Neuronal stem cell (in vitro differentiated cells): Measurements from ENCODE around the gene OVCH1.

ENCODE experiments used
- DNase-seq: peaks from one replicate; pipeline ENCODE4 v3.0.0-alpha.2; 2013; ENCODE audit warnings: low spot score
- H2AFZ ChIP-seq: one replicate; pipeline ENCODE4 v1.6.1; 2013; ENCODE audit warnings: mild to moderate bottlenecking, low read length, inconsistent platforms
- H2AK5ac ChIP-seq: 2 replicates; pipeline ENCODE4 v1.6.1; 2013; ENCODE audit warnings: low read depth, mild to moderate bottlenecking, inconsistent platforms, low read length, moderate library complexity, mixed read lengths
- H2BK120ac ChIP-seq: 2 replicates; pipeline ENCODE4 v1.6.1; 2013; ENCODE audit warnings: low read depth, mild to moderate bottlenecking, inconsistent platforms, low read length, moderate library complexity, mixed read lengths
- H2BK12ac ChIP-seq: one replicate; pipeline ENCODE4 v1.6.1; 2013; ENCODE audit warnings: low read length, inconsistent platforms
- H2BK15ac ChIP-seq: 2 replicates; pipeline ENCODE4 v1.6.1; 2013; ENCODE audit warnings: mild to moderate bottlenecking, low read length, inconsistent platforms, mixed read lengths
- H2BK5ac ChIP-seq: one replicate; pipeline ENCODE4 v1.6.1; 2013; ENCODE audit warnings: inconsistent platforms, mild to moderate bottlenecking, low read length, moderate library complexity
- H3K14ac ChIP-seq: one replicate; pipeline ENCODE4 v1.6.1; 2013; ENCODE audit warnings: low read length, inconsistent platforms
- H3K18ac ChIP-seq: 2 replicates; pipeline ENCODE4 v1.6.1; 2013; ENCODE audit warnings: low read length, inconsistent platforms
- H3K23ac ChIP-seq: 2 replicates; pipeline ENCODE4 v1.6.1; 2013; ENCODE audit warnings: low read depth, mild to moderate bottlenecking, mixed read lengths, low read length, inconsistent platforms; ENCODE audit not compliant: poor library complexity
- H3K27ac ChIP-seq: replicated peaks from 3 replicates; pipeline ENCODE4 v1.5.1; 2013; ENCODE audit warnings: low read length, inconsistent platforms
- H3K27me3 ChIP-seq, 3 experiments: 2 replicates each; pipeline ENCODE4 v1.6.1; 2013; ENCODE audit warnings: low read length in 3 of 3, mild to moderate bottlenecking in 2 of 3, inconsistent platforms in 1 of 3, low read depth in 1 of 3, mixed read lengths in 1 of 3, moderate library complexity in 1 of 3; ENCODE audit not compliant: control insufficient read depth in 3 of 3, insufficient read depth in 3 of 3
- H3K36me3 ChIP-seq, 2 donors: replicated peaks in 1 of 2; 2 replicates each; pipeline ENCODE4 v1.6.1; 2013; ENCODE audit warnings: low read length in 2 of 2; ENCODE audit not compliant: control insufficient read depth in 2 of 2, insufficient read depth in 2 of 2
- H3K4ac ChIP-seq: 2 replicates; pipeline ENCODE4 v1.6.1; 2013; ENCODE audit warnings: inconsistent platforms, mild to moderate bottlenecking, low read length, moderate library complexity
- H3K4me1 ChIP-seq, 2 donors: 1 replicate in 1 of 2; 2 replicates in 1 of 2; pipeline ENCODE4 v1.6.1; 2013; ENCODE audit warnings: low read length in 2 of 2, low read depth in 1 of 2; ENCODE audit not compliant: control insufficient read depth in 2 of 2, insufficient read depth in 1 of 2
- H3K4me2 ChIP-seq: one replicate; pipeline ENCODE4 v1.6.1; 2013; ENCODE audit warnings: mild to moderate bottlenecking, low read length, inconsistent platforms; ENCODE audit not compliant: insufficient read depth, poor library complexity, severe bottlenecking
- H3K4me3 ChIP-seq, 2 donors: 2 replicates each; pipeline ENCODE4 v1.5.1; 2013; ENCODE audit warnings: low read length in 2 of 2, mild to moderate bottlenecking in 2 of 2, inconsistent platforms in 1 of 2, moderate library complexity in 1 of 2
- H3K79me1 ChIP-seq: one replicate; pipeline ENCODE4 v1.6.1; 2013; ENCODE audit warnings: low read depth, mild to moderate bottlenecking, inconsistent platforms, low read length, moderate library complexity
- H3K9ac ChIP-seq: one replicate; pipeline ENCODE4 v1.6.1; 2013; ENCODE audit warnings: mild to moderate bottlenecking, low read depth, low read length, inconsistent platforms; ENCODE audit not compliant: poor library complexity
- H3K9me3 ChIP-seq, 2 donors: replicated peaks in 1 of 2; 2 replicates each; pipeline versions ENCODE3 to v1.6.1; 2013; ENCODE audit warnings: low read length in 2 of 2, mild to moderate bottlenecking in 2 of 2, inconsistent platforms in 1 of 2, low read depth in 1 of 2, mixed read lengths in 1 of 2, moderate library complexity in 1 of 2; ENCODE audit not compliant: control insufficient read depth in 2 of 2, insufficient read depth in 1 of 2
- H4K8ac ChIP-seq: one replicate; pipeline ENCODE4 v1.6.1; 2013; ENCODE audit warnings: low read depth, mild to moderate bottlenecking, inconsistent platforms, low read length, moderate library complexity
- H4K91ac ChIP-seq: one replicate; pipeline ENCODE4 v1.6.1; 2013; ENCODE audit warnings: low read length, low read depth, mild to moderate bottlenecking, inconsistent platforms; ENCODE audit not compliant: poor library complexity
- WGBS, 2 donors: extraction: QIAGEN DNeasy Blood & Tissue Kit; methylation state at CpG; one replicate each; pipeline ENCODE4 v1.1.7; 2013; ENCODE audit warnings: missing lambda C conversion rate in 2 of 2, mixed read lengths in 1 of 2; ENCODE audit not compliant: insufficient read length in 2 of 2, insufficient replicate concordance in 1 of 2; ENCODE audit errors: extremely low coverage in 2 of 2; 5-methylcytosine and 5-hydroxymethylcytosine counted together

Gene OVCH1

GRCh38 chr12:29431513-29431912, 66.0 kb downstream of the OVCH1 start:
- Histone ChIP-seq H3K4ac (no peak overlapping the region), H3K27ac (no peak overlapping the region), H4K8ac (no peak overlapping the region), H2BK12ac (no peak overlapping the region), H2BK120ac (no peak overlapping the region), H2AFZ (no peak overlapping the region), H2BK15ac (no peak overlapping the region), H3K79me1 (no peaks in the 10 kb centered on the region), H3K27me3 (no peaks in the 10 kb centered on the region), H3K18ac (no peak overlapping the region), H3K23ac (no peak overlapping the region), H2AK5ac (no peak overlapping the region), H3K4me3 (no peak overlapping the region), H2BK5ac (no peak overlapping the region), H3K9me3 (no peaks in the 10 kb centered on the region), H3K4me1 (peaks cover 0 to 6% of the 10 kb centered on the region in 2 donors), H3K4me2 (no peak overlapping the region), H4K91ac (no peak overlapping the region), H3K36me3 (no peaks in the 10 kb centered on the region), H3K14ac (no peak overlapping the region), H3K9ac (no peak overlapping the region)
- WGBS, 2 donors, result no CpG with 5 or more reads among the region's 3 CpGs
- no peak for DNase-seq

- peak overlapping the region; percentile 90 for H3K18ac ChIP-seq
- H2BK120ac ChIP-seq, result no peak overlapping the region
- H3K9ac ChIP-seq, result no peak overlapping the region
- H2AK5ac ChIP-seq, result no peak overlapping the region
- H3K36me3 ChIP-seq, result no peaks in the 10 kb centered on the region
- no peak overlapping the region for H3K14ac ChIP-seq
- peak overlapping the region; percentile 50 for H3K27ac ChIP-seq
- H3K9me3 ChIP-seq, result no peaks in the 10 kb centered on the region
- WGBS, 2 donors, result no CpG with 5 or more reads among the region's 2 CpGs
- no peaks in the 10 kb centered on the region for H3K79me1 ChIP-seq
- H3K4ac ChIP-seq, result no peak overlapping the region
- H3K4me3 ChIP-seq, result no peak overlapping the region
- H2AFZ ChIP-seq, result no peak overlapping the region
- no peak for DNase-seq
- peaks cover 0 to 6% of the 10 kb centered on the region in 2 donors for H3K4me1 ChIP-seq
- H3K23ac ChIP-seq, result no peak overlapping the region
- H3K27me3 ChIP-seq, result no peaks in the 10 kb centered on the region
- H4K8ac ChIP-seq, result no peak overlapping the region
- H2BK5ac ChIP-seq, result no peak overlapping the region
- H4K91ac ChIP-seq, result no peak overlapping the region
- no peak overlapping the region for H2BK12ac ChIP-seq
- no peak overlapping the region for H3K4me2 ChIP-seq
- H2BK15ac ChIP-seq, result peak overlapping the region; percentile 67
Measured at GRCh38 chr12:29430716-29431044, 66.8 kb downstream of the OVCH1 start.

GRCh38 chr12:29429999-29430715, 67.3 kb downstream of the OVCH1 start:
- no CpG with 5 or more reads among the region's 3 CpGs for WGBS, 2 donors
- Histone ChIP-seq H3K23ac (no peak overlapping the region), H3K4me2 (no peak overlapping the region), H2BK12ac (no peak overlapping the region), H2BK5ac (no peak overlapping the region), H4K91ac (no peak overlapping the region), H3K27ac (peak overlapping the region; percentile 50), H3K27me3 (no peaks in the 10 kb centered on the region), H3K79me1 (no peaks in the 10 kb centered on the region), H3K14ac (no peak overlapping the region), H4K8ac (no peak overlapping the region), H3K4me1 (peaks cover 0 to 6% of the 10 kb centered on the region in 2 donors), H3K4ac (no peak overlapping the region), H2BK15ac (peak overlapping the region; percentile 67), H3K4me3 (no peak overlapping the region), H3K36me3 (no peaks in the 10 kb centered on the region), H2AK5ac (no peak overlapping the region), H3K9me3 (no peaks in the 10 kb centered on the region), H2AFZ (no peak overlapping the region), H3K18ac (peak overlapping the region; percentile 90), H3K9ac (no peak overlapping the region), H2BK120ac (no peak overlapping the region)
- peak; percentile 12 for DNase-seq

- Histone ChIP-seq H3K27ac (no peak overlapping the region), H2BK120ac (no peak overlapping the region), H3K79me1 (no peaks in the 10 kb centered on the region), H2AFZ (no peak overlapping the region), H4K91ac (no peak overlapping the region), H2BK15ac (no peak overlapping the region), H4K8ac (no peak overlapping the region), H2BK5ac (no peak overlapping the region), H3K9me3 (no peaks in the 10 kb centered on the region), H3K4me3 (no peak overlapping the region), H3K14ac (no peak overlapping the region), H3K36me3 (no peaks in the 10 kb centered on the region), H3K9ac (no peak overlapping the region), H3K4me2 (no peak overlapping the region), H3K4ac (no peak overlapping the region), H3K27me3 (no peaks in the 10 kb centered on the region), H2BK12ac (no peak overlapping the region), H2AK5ac (no peak overlapping the region), H3K23ac (no peak overlapping the region), H3K18ac (no peak overlapping the region), H3K4me1 (peaks cover 0 to 6% of the 10 kb centered on the region in 2 donors)
- no peak for DNase-seq
Measured at GRCh38 chr12:29428633-29429032, 68.9 kb downstream of the OVCH1 start.
